ENCODE data around the gene KIAA0930.
A peak's percentile ranks its signal among the peaks of the same experiment; 100 is the strongest.

Gene KIAA0930

GRCh38 chr22:45181240-45181639, 59.5 kb downstream of the KIAA0930 start:
- peaks cover 64% of the 10 kb centered on the region for H3K36me3 ChIP-seq (ENCODE audit: control insufficient read depth, insufficient read depth, low read length)
- H3K27ac ChIP-seq (ENCODE audit: insufficient read depth, low read depth, low read length, poor library complexity, severe bottlenecking) = no peak overlapping the region
- H3K27me3 ChIP-seq (ENCODE audit: control insufficient read depth, insufficient read depth, low read length, poor library complexity, severe bottlenecking) = no peaks in the 10 kb centered on the region
- no peaks in the 10 kb centered on the region for H3K9me3 ChIP-seq (ENCODE audit: control insufficient read depth, low read length)
- H3K4me1 ChIP-seq (ENCODE audit: control insufficient read depth, insufficient read depth, low read length) = no peaks in the 10 kb centered on the region
- 94 to 98% methylated on average over 4 of the region's 4 CpGs for WGBS, 2 experiments
- H3K4me3 ChIP-seq (ENCODE audit: insufficient read depth, low read depth, low read length) = no peak overlapping the region

GRCh38 chr22:45180146-45180679, 60.5 kb downstream of the KIAA0930 start:
- Histone ChIP-seq H3K4me1 (ENCODE audit: control insufficient read depth, insufficient read depth, low read length) (no peaks in the 10 kb centered on the region), H3K36me3 (ENCODE audit: control insufficient read depth, insufficient read depth, low read length) (peaks cover 64% of the 10 kb centered on the region), H3K27ac (ENCODE audit: insufficient read depth, low read depth, low read length, poor library complexity, severe bottlenecking) (no peak overlapping the region), H3K9me3 (ENCODE audit: control insufficient read depth, low read length) (no peaks in the 10 kb centered on the region), H3K27me3 (ENCODE audit: control insufficient read depth, insufficient read depth, low read length, poor library complexity, severe bottlenecking) (no peaks in the 10 kb centered on the region), H3K4me3 (ENCODE audit: insufficient read depth, low read depth, low read length) (no peak overlapping the region)
- WGBS, 2 experiments = 87 to 93% methylated on average over 14 of the region's 14 CpGs

- Histone ChIP-seq H3K27me3 (ENCODE audit: control insufficient read depth, insufficient read depth, low read length, poor library complexity, severe bottlenecking) (no peaks in the 10 kb centered on the region), H3K4me1 (ENCODE audit: control insufficient read depth, insufficient read depth, low read length) (no peaks in the 10 kb centered on the region), H3K4me3 (ENCODE audit: insufficient read depth, low read depth, low read length) (no peak overlapping the region), H3K27ac (ENCODE audit: insufficient read depth, low read depth, low read length, poor library complexity, severe bottlenecking) (no peak overlapping the region), H3K9me3 (ENCODE audit: control insufficient read depth, low read length) (no peaks in the 10 kb centered on the region), H3K36me3 (ENCODE audit: control insufficient read depth, insufficient read depth, low read length) (peaks cover 64% of the 10 kb centered on the region)
- 93 to 94% methylated on average over 9 of the region's 9 CpGs for WGBS, 2 experiments
Measured at GRCh38 chr22:45179276-45180049, 61.2 kb downstream of the KIAA0930 start.

GRCh38 chr22:45172881-45173585, 67.7 kb downstream of the KIAA0930 start:
- Histone ChIP-seq H3K36me3 (ENCODE audit: control insufficient read depth, insufficient read depth, low read length) (peaks cover 64% of the 10 kb centered on the region), H3K4me3 (ENCODE audit: insufficient read depth, low read depth, low read length) (no peak overlapping the region), H3K27ac (ENCODE audit: insufficient read depth, low read depth, low read length, poor library complexity, severe bottlenecking) (no peak overlapping the region), H3K4me1 (ENCODE audit: control insufficient read depth, insufficient read depth, low read length) (no peaks in the 10 kb centered on the region), H3K27me3 (ENCODE audit: control insufficient read depth, insufficient read depth, low read length, poor library complexity, severe bottlenecking) (no peaks in the 10 kb centered on the region), H3K9me3 (ENCODE audit: control insufficient read depth, low read length) (no peaks in the 10 kb centered on the region)
- WGBS, 2 experiments = 97 to 99% methylated on average over 7 of the region's 7 CpGs

- H3K4me1 ChIP-seq (ENCODE audit: control insufficient read depth, insufficient read depth, low read length) = no peaks in the 10 kb centered on the region
- no peak overlapping the region for H3K27ac ChIP-seq (ENCODE audit: insufficient read depth, low read depth, low read length, poor library complexity, severe bottlenecking)
- no peak overlapping the region for H3K4me3 ChIP-seq (ENCODE audit: insufficient read depth, low read depth, low read length)
- no peaks in the 10 kb centered on the region for H3K27me3 ChIP-seq (ENCODE audit: control insufficient read depth, insufficient read depth, low read length, poor library complexity, severe bottlenecking)
- no peaks in the 10 kb centered on the region for H3K9me3 ChIP-seq (ENCODE audit: control insufficient read depth, low read length)
- peaks cover 61% of the 10 kb centered on the region for H3K36me3 ChIP-seq (ENCODE audit: control insufficient read depth, insufficient read depth, low read length)
- WGBS, 2 experiments = 94 to 95% methylated on average over 6 of the region's 6 CpGs
Measured at GRCh38 chr22:45171830-45172229, 68.9 kb downstream of the KIAA0930 start.

GRCh38 chr22:45169591-45170466, 70.9 kb downstream of the KIAA0930 start:
- Histone ChIP-seq H3K27ac (ENCODE audit: insufficient read depth, low read depth, low read length, poor library complexity, severe bottlenecking) (no peak overlapping the region), H3K36me3 (ENCODE audit: control insufficient read depth, insufficient read depth, low read length) (peaks cover 52% of the 10 kb centered on the region)
- 93% methylated on average over 19 of the region's 19 CpGs for WGBS, 2 experiments

GRCh38 chr22:45166932-45167331, 73.8 kb downstream of the KIAA0930 start:
- Histone ChIP-seq H3K27me3 (ENCODE audit: control insufficient read depth, insufficient read depth, low read length, poor library complexity, severe bottlenecking) (no peaks in the 10 kb centered on the region), H3K4me1 (ENCODE audit: control insufficient read depth, insufficient read depth, low read length) (peaks cover 16% of the 10 kb centered on the region), H3K9me3 (ENCODE audit: control insufficient read depth, low read length) (no peaks in the 10 kb centered on the region), H3K36me3 (ENCODE audit: control insufficient read depth, insufficient read depth, low read length) (peaks cover 35% of the 10 kb centered on the region), H3K4me3 (ENCODE audit: insufficient read depth, low read depth, low read length) (no peak overlapping the region), H3K27ac (ENCODE audit: insufficient read depth, low read depth, low read length, poor library complexity, severe bottlenecking) (no peak overlapping the region)
- 99% methylated on average over 3 to 4 of the region's 5 CpGs for WGBS, 2 experiments

More at GRCh38 chr22:45169591-45170466, 70.9 kb downstream of the KIAA0930 start:
- H3K27me3 ChIP-seq (ENCODE audit: control insufficient read depth, insufficient read depth, low read length, poor library complexity, severe bottlenecking) = no peaks in the 10 kb centered on the region
- H3K9me3 ChIP-seq (ENCODE audit: control insufficient read depth, low read length) = no peaks in the 10 kb centered on the region
- no peak overlapping the region for H3K4me3 ChIP-seq (ENCODE audit: insufficient read depth, low read depth, low read length)
- peaks cover 11% of the 10 kb centered on the region for H3K4me1 ChIP-seq (ENCODE audit: control insufficient read depth, insufficient read depth, low read length)

GRCh38 chr22:45164270-45165088, 76.2 kb downstream of the KIAA0930 start:
- 0 to 1% methylated on average over 58 to 59 of the region's 59 CpGs for WGBS, 2 experiments
- Histone ChIP-seq H3K27me3 (ENCODE audit: control insufficient read depth, insufficient read depth, low read length, poor library complexity, severe bottlenecking) (no peaks in the 10 kb centered on the region), H3K4me1 (ENCODE audit: control insufficient read depth, insufficient read depth, low read length) (peaks cover 19% of the 10 kb centered on the region), H3K9me3 (ENCODE audit: control insufficient read depth, low read length) (no peaks in the 10 kb centered on the region), H3K4me3 (ENCODE audit: insufficient read depth, low read depth, low read length) (peak overlapping the region; percentile 86), H3K36me3 (ENCODE audit: control insufficient read depth, insufficient read depth, low read length) (peaks cover 12% of the 10 kb centered on the region), H3K27ac (ENCODE audit: insufficient read depth, low read depth, low read length, poor library complexity, severe bottlenecking) (peak overlapping the region; percentile 20)

GRCh38 chr22:45163451-45164269, 77.0 kb downstream of the KIAA0930 start, which contains the start of gene NUP50:
Gene NUP50, plus strand, starts transcription at chr22:45163925. Its CDS starts 4,253 bp downstream, at chr22:45168178.
- H3K4me1 ChIP-seq (ENCODE audit: control insufficient read depth, insufficient read depth, low read length) = peaks cover 19% of the 10 kb centered on the region
- no peaks in the 10 kb centered on the region for H3K27me3 ChIP-seq (ENCODE audit: control insufficient read depth, insufficient read depth, low read length, poor library complexity, severe bottlenecking)
- no peaks in the 10 kb centered on the region for H3K9me3 ChIP-seq (ENCODE audit: control insufficient read depth, low read length)
- peak within 1 kb of the TSS; percentile 86 for H3K4me3 ChIP-seq (ENCODE audit: insufficient read depth, low read depth, low read length)
- peaks cover 7% of the 10 kb centered on the region for H3K36me3 ChIP-seq (ENCODE audit: control insufficient read depth, insufficient read depth, low read length)
- 0% methylated on average over 100 of the region's 100 CpGs for WGBS, 2 experiments
- peak within 1 kb of the TSS; percentile 20 for H3K27ac ChIP-seq (ENCODE audit: insufficient read depth, low read depth, low read length, poor library complexity, severe bottlenecking)
